NCI-H510A (cell line): Measurements from ENCODE around the gene DPYSL3.

Experiments used
- DNase-seq: peaks from one replicate; lab custom pipeline; 2025; lab: John Stamatoyannopoulos, UW

The DPYSL3 gene

GRCh38 chr5:147437161-147437596 lies 72.7 kb downstream of the DPYSL3 start:
- no peak for DNase-seq

DNA sequence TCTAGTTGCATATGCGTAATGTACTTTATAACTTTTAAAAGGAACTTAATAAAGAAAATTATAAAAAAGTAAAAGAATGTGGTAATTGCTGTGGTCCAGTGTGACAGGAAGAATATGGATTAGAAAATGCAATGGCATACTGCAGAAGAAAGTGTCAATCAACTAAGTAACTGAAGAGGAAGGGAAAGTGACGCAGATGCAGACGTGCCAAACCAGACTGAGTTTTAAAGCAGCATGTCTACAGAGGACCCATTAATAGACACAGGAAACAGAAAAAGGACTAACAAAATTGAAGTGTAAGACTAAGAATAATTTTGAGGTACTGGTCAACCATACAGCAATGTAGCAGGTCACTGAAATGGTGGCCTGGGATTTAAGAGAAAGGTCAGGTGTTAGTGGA lies 73.3 kb downstream of the DPYSL3 start:
- DNase-seq: no peak

- no peak for DNase-seq
Observed at GRCh38 chr5:147434049-147434448, 75.8 kb downstream of the DPYSL3 start.

DNA sequence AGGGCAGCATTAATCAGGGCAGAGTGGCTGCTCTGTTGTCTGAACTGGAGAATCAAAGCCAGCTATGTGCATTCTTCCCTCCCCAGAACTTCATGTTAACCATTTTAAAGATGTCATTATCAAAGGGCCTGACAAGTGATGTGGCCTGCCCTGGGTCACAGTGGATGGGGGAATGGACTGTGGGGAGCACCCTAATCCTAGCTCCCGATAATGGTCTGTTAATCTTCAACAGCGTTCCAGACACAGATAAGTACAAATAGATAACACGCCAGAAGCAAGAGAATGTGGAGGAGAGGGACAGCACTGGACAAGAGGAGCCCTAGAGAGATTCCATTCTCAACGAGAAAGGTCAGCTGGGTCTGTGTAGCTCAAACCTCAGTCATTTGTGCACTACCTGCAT lies 77.5 kb downstream of the DPYSL3 start:
- no peak for DNase-seq

DNA sequence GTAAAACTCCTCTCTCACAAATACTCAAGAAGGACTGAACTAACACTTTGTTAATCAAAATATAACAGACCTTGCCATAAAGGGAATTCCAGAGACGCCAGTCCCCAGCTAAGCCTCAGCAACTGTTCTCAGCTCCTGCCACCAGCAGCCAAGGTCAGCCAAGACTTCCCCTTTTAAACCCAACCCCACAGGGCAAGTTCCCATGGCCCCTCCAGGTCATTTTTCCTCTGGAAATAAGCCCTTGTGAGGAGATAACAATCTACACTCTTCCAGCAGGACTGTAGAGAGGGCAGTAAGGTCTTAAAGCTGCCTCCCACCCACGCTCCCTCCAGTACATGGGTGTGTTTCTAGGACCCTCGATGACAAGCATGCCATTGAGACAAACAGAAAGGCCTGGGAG lies 78.3 kb downstream of the DPYSL3 start:
- DNase-seq: no peak

DNA sequence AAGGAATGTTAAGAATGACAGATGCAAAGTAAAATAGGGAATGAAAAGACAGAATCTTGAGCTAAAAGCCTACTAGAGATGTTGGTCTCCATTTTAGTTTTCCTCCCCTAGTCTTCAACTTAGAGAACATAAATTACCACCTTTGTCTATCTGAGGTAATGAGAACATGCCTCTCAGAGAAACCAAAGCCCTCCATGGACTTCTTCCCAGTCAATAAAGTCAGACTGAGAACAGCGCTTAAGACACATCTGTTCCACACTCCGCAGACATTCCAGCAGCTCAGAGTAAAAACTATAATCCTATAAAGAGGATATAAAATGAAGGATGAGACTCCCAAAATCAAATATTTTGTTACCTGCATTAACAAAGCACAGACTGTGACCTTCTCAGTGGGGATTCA lies 79.2 kb downstream of the DPYSL3 start:
- DNase-seq: no peak

GRCh38 chr5:147427521-147428401 lies 82.1 kb downstream of the DPYSL3 start:
- no peak for DNase-seq

DNA sequence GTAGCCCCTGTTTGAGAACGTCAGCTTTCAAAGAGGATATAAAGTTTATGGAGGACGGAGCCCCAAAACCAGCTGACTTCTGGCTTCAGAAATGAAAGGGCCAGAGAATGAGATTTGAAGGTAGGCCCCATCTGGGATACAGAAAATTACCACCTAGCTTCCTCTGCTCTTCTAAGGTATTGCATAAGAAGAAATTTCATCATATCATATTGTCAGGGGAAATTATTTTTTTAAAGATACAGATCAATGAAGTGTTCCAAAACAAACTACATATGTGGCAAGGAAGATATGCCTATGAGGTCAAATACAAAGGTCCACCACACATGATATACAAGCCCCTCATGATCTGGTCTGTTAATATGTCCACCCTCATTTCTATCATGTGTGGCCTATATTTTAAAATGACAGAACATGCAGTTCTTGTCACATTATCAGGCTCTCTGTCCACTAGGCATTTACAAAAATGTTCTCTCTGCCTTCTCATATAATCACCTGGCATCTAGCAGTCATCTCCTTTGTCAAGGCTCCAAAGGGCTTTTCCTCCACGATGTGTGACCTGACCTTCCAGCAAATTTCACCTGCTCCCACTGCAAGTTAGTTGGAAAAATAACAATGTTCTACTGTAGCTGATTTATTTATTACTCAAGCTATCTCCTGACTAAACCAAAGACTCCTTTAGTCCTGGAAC lies 83.1 kb downstream of the DPYSL3 start:
- DNase-seq: no peak

DNA sequence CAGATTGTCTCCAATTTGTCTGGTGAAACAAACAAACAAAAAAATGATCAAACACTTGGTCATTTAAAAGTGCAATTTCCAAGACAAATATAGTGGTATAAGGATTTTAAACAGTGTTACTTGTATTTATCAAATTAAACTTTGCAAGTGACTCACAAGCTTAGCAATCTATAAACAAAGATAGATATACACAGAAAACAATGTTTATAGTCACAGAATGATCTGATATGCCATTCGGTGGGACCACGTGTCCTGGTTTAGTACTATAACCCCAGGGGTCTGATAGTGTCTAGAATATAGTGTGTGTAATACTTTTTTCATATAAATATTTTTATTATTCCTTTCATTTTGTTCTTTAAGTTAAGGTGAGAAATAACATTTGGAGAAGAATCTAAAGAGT lies 91.3 kb downstream of the DPYSL3 start:
- no peak for DNase-seq

DNA sequence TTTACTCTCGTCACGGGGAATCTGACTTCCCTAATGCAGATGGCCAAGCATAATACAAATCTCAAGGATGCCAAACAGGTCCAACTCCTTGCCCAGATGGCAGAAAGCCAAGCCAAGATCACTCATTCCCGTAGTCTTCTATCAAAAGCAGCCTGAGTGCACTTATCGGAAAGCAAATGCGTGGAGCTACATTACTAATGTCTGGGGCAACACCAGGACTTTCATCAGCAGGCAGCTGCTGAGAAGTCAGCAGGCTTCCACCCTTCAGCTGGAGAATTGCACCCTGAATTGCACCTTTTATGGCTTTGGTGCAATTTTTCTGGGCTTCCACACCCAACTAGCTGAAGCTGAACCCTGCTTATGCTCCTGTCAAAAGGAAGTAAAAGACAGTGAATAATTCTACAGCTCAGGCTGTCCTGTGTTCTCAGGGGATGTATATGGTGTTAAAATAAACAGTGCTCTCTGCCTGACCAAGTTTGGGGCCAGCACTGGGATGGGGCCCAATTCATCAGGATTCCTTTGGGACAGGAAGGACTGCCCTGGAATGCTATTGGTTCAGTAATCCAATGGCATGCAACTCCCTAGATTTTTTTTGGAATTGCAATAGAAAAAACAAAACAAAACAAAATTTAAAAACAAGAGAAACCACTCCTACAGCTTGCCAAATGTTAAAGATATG lies 92.6 kb downstream of the DPYSL3 start:
- DNase-seq: no peak

GRCh38 chr5:147415651-147416050 lies 94.2 kb downstream of the DPYSL3 start:
- DNase-seq: no peak

GRCh38 chr5:147413266-147413665 lies 96.6 kb downstream of the DPYSL3 start:
- DNase-seq: no peak

- DNase-seq: no peak
Observed at GRCh38 chr5:147412561-147412960, 97.3 kb downstream of the DPYSL3 start.

GRCh38 chr5:147411359-147412319 lies 98.2 kb downstream of the DPYSL3 start:
- DNase-seq: no peak

DNA sequence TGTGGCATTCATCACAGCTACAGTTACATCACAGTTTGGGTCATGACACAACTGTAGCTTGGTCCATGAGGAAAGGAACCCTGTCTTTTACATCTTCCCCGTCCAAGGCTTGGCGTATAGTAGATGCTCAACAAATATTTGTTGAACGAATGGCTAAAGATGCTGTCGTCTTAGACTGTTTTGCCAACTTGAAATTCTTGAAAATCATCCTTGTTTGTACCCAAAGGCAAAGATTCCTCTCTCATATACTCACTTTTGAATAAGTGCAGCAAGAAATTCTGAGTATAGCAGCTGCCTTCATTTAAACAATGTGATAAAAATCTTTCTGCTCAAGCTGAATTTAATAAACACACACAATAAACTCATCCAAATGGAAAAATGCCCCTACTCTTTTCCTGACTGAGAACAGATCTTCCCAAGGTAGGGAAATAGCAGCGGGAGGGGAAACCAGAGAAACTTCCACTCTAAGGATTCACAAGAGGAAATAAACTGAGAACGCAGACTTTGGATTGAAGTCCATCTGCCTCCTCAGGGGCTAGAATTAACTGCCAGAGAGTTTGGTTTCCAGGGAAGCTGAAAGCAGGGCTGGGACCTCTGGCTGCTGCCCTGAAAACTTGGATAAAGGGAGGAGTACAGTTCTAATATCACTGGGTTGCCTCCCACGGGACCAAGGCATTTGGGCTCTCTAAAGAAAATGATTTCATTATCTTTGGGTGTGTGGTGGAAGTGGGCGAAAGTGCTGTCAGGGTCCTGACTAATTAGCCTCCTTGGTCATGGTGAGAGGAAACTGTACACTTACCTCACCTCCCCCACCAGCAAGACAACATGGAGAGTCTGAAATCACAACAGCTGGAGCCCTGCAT lies 99.1 kb downstream of the DPYSL3 start:
- DNase-seq: no peak

- no peak for DNase-seq
Observed at GRCh38 chr5:147408980-147409379, 100.9 kb downstream of the DPYSL3 start.

DNA sequence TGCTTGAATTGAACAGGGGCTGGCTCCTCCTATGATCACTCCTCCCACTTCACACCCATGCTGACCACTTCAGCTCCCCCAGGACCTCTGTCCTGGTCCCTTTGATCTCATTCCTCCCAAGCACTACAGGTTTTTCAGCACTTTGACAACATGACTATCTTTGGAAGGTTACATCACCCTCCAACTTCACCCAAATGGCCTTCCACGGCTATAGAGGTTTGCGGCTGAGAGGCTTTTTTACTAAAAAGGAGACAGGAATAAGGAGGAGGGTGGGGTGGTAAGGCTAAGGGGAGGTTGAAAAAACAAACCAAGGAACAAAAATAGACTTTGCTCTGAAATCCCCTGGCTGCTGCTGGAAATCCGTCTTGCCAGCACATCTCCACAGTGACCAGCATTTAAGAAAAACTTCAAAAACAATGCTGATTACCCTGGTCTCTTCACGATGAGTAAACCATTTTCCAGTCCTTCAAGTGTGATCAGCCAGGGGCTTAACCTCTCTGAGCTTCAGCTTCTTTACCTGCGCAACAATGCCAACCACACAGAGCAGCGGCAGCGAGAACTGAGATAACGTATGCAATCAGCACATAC lies 102.7 kb downstream of the DPYSL3 start:
- DNase-seq: no peak

GRCh38 chr5:147406636-147407035 lies 103.2 kb downstream of the DPYSL3 start:
- DNase-seq: no peak

- DNase-seq: no peak
Observed at GRCh38 chr5:147404706-147405105, 105.2 kb downstream of the DPYSL3 start.
